SKM-1 (cell line): ENCODE data around the gene POLE3.
A peak's percentile ranks its signal among the peaks of the same experiment; 100 is the strongest.
"Not testable (repeated sequence)": the region's sequence is repeated elsewhere in the genome, so short reads cannot be mapped to it uniquely, and the experiment has no call there.

Experiments used
- DNase-seq: peaks from one replicate; lab custom pipeline; 2025; ENCODE audit not compliant: unreplicated experiment; lab: John Stamatoyannopoulos, UW

POLE3 gene

DNA sequence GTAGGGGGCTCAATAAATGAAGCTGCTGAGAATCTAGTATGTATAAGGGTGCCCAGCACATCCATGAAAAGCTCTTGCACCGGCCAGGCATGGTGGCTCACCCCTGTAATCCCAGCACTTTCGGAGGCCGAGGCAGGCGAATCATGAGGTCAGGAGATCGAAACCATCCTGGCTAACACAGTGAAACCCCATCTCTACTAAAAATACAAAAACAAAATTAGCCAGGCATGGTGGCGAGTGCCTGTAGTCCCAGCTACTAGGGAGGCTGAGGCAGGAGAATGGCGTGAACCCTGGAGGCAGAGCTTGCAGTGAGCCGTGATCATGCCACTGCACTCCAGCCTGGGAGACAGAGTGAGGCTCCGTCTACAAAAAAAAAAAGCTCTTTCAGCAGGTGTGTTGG is 4.1 kb downstream of the POLE3 start:
- not testable (repeated sequence) for DNase-seq

DNA sequence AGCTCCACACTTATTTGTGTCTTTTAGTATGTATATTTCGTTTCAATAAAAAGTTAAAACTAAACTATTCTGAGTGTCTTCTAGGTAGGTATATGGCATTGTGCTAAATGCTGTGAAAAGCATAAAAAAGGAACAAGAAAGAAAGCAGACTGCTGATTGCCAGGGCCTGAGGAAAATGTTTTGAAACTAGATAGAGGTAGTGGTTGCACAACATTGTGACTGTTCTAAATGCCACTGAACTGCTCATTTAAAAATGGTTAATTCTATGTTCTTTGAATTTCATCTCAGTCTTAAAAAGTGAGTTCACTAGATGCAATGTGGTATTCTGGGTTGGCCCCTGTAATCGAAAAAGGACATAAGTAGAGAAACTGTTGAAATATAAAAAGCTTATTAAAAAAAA is 6.8 kb downstream of the POLE3 start:
- peak; percentile 65 for DNase-seq

DNA sequence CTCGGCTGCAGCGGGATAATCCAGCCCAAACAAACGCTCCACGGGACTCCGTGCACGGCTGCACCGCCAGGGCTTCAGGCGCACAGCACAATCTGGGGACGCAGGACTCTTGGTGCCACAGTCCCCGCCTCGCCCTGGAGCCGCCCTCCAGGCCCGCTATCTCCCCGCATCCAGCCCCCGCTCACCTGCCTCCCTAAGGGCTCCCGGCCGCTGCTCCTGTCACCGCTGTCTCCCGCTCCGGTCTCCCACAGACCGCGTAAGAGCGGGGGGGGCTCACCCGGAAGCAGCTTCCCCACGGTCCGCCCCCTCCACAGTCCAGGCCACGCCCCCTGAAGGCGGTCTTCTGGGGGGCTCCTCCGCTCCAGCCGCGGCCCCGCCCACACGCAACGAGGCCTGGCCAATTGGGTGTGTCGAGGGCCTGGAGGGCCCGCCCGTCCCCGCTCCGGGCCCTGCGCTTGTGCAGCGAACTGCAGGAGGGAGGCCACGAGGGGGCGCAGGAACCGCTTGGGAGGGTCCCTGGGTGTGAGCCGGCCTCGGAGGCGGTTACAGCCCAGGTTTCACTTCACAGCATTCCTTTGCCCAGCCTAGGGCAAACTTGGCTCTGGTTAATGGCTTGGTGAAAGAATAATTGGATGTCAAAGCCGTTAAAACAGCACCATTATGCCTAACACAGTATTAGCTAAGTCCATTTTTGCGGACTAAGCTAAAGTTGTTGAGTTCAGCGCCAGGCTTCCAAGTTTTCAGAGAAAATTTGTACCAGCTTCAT is 9.3 kb downstream of the POLE3 start, which contains the start of gene ALAD:
TSS of gene ALAD (minus strand) at position 258 of the 766 bp plus-strand sequence. CDS start 7,725 bp downstream, outside the sequence.
- DNase-seq, result peak; percentile 76

DNA sequence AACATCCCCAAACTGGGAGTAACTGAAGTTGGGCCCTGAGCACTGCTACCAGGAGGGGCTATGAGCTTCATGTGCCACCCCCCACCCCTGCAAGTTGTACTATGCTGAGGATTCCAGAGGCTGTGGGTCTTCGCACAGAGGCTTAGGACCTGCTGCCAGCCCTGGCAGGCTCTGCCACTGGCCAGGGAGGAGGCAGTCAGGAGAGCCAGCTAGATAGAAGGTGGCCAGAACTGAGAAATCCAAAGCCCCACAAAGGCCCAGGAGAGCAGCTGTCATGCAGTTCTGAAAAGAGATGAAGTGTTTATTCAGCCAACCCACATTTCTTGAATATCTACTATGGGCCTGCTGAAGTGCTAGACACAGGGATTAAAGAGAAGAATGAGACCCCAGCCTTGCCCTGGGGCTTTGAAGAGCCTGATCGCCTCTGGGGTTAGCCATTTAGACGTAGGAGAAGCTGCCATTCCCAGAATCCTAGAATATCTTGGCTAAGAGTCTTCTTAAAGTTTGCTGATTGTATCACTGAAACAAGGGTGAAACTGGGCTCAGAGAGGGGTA is 10.8 kb downstream of the POLE3 start:
- no peak for DNase-seq

DNA sequence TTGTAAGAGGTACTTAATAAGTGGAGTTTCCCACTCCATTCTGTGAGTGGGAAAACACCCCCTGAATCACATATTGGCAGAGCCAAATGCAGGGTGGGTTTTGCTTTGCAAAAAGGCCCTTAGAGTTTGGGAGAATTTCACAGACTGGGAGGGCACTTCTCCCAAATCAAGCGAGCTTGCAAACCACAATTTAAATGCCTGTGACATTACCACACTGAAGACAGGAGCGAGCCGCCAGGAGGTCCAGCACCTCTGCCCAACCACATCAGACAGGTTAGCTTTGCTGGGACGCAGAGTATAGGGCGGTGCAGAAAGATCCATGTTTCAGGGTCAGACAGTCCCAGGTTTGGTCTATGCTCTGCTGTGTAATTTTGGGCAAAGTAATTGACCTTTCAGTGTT is 11.7 kb downstream of the POLE3 start:
- no peak for DNase-seq

DNA sequence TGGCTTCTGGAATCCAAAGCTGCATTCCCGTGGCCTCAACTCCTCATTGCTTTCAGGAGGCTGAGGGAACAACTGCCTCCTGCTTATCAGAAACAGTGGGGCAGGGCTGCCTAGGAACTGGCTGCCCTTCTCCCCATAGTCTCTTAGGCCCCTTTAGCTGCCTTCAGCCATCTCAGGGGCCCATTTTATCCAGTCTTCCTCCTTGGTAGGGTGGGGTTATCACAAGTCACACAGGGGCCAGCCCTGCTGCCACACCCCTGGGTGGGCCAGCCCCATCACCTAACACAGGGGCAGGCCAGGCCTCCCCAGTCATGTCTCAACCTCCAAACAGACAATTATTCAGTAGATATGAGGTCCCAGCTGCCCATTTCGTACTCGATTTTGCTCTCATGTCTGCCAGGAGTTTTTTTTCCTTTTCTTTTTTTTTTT is 13.3 kb downstream of the POLE3 start:
- no peak for DNase-seq

DNA sequence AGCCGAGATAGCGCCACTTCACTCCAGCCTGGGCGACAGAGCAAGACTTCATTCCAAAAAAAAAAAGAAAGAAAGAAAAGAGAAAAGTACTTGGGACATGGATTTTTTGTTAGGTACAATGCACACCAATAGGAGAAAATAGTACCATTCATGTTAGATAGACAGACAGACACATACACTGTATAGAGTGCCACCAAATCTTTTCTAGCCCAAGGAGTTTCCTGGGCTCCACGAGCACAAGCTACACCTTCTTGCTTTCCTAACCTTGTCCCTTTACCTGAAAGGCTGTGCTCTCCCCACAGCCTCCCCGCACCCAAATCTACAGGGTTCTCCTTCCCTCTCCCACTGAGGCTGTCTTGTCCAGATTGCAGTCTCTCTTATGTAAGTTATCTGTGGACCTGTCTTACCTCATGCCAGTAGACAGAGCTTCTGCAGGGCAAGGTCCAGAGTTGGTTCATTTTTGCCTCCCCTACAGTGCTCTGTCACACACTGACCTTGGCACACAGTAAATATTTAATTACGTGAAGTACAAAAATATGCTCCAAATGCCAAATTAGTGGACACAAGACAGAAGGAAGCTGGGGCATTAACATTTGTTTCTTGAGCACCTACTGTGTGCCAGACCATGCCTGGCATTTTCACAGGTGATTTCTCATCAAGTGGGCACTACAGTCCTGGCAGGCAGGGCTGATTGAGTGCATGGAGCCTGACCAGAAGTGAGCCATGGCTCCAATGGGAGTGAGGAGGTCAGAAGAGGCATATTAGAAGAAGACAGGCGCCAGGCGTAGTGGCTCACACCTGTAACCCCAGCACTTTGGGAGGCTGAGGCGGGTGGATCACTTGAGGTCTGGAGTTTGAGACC is 15.2 kb downstream of the POLE3 start:
- no peak for DNase-seq

DNA sequence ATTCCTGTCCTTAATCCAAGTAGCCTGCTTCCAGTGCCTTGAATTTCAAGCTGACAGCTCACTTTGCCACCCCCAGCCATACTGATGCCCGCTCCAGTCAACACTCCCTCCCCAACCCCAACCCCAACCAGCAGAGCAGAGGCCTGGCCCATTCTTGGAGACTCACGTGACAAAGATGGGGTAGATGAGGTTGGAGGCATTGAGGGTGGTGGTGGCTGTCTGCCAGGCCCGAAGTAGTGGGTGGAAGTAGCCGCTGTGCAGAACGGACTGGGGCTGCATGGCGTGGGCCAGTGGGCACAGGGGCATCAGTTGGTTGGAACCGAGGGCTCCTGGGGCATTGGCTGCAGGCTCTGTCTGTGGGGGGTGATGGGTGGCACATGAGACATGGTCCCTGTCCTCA is 17.2 kb downstream of the POLE3 start:
- no peak for DNase-seq

DNA sequence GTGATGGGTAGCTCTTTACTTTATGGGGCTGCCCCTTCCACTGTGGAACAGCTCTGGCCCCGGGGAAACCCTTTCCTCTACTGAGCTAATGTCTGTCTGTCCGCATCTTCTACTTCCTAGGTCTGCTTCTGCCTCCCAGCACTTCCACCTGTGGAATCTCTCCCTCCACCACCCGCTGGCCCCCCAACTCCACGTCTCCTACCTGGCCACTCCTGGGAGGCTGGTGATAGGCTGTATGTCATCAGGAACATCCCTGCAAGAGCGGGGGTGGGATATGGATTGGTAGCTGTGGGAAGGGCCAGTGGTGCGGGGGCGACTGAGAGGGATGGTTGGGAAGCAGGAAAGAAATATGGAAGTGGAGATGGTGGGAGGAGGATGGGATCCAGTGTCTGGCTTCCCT is 18.6 kb downstream of the POLE3 start:
- no peak for DNase-seq

DNA sequence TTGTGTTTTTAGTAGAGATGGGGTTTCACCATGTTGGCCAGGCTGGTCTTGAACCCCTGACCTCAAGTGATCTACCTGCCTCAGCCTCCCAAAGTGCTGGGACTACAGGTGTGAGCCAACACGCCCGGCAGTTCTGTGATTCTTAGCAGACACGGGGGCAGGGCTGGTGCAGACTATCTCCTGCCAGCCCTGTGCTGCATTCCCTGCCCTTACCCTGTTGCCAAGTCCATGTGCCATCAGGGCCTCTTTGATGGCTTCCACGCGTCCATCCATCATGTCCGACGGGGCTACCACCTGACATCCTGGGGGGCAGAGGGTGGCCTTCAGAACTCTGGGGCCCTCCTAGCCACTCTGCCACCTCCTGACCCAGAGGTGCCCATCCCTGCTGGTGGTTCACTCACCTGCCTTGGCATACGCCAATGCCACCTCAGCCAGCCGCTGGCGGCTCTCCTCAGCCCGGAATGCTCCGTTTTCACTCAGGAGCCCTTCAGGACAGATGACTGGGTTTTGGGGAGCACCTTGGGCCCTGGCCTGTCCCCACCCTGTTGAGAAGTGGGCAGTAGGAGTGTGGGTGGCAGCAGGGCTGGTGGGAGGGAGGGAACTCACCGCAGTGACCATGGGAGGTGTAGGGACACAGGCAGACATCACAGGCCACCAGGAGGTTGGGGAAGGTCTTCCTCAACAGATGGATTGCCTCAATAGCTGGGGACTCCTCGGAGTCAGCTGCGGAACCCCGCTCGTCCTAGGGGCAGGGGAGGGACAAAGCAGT is 20.1 kb downstream of the POLE3 start:
- DNase-seq, result no peak

DNA sequence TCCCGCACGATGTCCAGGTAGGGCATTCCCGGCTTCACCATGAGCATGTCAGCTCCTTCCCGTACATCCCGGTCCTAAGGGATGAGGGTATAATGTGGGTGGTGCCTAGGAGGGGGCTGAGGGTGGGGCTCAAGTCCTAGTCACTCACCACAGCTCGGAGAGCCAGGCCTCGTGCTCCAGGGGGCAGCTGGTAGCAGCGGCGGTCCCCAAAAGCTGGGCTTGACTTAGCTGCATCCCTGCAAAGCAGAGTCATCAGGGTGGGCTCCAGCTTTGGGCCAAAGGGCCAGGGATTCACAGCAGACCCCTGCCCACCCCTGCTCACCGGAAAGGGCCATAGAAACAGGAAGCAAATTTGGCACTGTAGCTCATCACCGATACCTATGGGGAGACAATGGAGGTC is 21.0 kb downstream of the POLE3 start:
- DNase-seq, result no peak

DNA sequence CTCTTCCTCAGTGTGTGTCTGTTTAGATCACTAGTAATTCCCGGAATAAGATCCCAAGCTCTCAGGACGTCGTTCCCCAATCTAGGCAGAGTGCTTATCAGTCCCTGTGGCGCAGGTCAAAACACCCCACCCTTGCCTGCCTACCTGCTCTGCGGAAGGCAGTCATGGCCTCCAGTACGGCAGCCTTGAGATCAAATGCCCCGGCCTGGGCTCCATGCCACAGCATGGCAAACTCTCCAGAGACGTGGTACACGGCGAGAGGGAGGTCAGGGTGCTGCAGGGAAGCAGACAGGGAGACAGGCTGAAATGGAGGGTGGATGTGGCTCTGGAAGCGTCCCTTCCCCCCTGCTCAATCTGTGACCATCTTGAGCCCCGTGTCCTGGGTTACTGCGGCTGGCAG is 21.6 kb downstream of the POLE3 start:
- no peak for DNase-seq

DNA sequence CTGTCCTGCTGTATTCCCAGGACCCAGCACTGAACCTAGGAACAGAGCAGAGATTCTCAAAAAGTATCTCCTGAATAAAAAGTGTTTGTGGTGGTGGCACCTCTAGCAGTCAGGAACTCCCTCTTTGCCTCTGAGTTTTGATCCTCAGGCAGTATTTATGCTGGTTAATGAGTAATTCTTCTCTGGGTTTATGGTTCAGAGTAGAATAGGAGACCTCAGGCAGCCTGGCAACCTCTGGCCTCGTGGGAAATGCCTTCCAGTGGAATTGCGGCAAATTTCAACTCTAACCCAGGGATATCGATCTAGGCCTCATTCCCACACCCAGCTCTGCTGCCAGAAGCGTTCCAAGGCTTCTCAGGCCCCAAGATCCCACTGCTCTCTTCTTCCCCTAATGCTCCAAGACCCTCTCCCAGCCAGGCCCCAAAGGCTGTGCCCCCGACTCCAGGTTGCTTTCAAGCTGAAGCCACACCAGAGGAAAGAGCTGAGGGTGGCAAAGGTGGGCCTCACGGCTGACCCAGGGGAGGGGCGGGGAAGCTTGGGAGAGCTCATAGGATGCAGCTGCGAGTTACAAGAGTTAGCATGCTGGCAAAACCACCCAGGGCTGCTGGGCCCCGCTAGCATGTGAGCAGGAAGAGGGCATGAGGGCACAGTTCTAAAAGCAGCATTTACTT is 22.8 kb downstream of the POLE3 start:
- no peak for DNase-seq

DNA sequence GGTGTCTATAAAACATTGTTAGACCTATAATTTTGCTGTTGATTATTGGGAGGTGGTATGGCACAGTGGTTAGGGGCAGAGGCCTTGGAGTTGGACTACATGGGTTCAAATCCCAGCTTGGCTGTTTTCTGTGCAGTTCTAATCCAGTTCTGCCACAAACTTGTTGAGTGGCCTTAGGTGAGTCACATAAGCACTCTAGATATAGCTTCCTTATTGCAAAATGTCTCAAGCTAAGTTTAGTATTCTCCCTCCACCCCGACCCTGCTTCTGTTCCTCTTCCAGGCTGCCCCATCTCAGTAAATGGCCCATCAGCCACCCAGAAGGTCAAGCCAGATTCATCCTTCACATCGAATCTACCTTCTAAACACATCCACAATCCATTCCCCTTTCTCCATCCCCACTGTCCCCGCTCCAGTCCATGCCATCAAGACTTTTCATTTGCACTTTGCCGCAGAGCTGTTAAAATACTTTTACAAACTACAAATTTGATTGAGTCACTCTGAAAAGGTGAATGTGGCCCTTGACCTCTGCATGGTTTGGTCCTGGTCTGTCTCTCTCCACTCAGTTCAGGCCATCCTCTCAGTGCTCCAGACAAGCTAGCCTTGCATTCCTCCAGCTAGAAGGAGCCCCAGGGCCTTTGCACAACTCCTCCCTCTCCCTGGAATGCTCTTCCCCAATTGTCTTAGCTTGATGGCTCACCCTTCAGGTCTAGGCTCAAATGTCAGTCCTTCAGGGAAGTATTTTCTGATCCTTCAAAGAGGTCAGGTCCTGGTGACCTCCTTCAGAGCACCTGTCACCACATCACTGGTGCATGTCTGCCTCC is 23.7 kb downstream of the POLE3 start:
- DNase-seq, result no peak

DNA sequence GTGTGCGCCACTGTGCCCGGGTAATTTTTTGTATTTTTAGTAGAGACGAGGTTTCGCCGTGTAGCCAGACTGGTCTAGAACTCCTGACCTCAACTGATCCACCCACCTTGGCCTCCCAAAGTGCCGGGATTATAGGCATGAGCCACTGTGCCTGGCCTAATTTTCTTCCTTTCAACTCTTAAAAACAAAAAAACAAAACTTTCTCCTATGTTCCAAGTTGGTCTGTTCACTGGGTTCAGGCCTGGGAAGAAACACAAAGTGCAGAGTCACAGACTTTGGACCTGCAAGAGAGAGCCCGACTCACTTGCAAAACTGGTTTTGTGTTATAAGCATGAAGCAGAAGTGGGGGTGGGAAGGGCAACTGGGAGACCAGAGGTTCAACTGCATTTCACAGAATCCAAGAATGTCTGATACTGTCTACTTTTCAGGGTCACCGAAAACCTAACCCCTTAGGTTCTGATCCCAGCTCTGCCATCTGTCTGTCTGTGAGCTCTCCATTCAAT is 28.5 kb downstream of the POLE3 start:
- DNase-seq, result no peak

DNA sequence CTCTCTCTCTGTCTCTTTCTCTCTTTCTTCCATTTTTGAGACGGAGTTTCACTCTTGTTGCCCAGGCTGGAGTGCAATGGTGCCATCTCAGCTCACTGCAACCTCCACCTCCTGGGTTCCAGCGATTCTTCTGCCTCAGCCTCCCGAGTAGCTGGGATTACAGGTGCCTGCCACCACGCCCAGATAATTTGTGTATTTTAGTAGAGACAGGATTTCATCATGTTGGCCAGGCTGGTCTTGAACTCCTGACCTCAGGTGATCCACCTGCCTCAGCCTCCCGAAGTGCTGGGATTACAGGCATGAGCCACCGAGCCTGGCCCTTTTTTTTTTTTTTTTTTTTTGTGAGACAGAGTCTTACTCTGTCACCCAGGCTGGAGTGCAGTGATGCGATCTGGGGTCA is 29.0 kb downstream of the POLE3 start:
- DNase-seq, result not testable (repeated sequence)

DNA sequence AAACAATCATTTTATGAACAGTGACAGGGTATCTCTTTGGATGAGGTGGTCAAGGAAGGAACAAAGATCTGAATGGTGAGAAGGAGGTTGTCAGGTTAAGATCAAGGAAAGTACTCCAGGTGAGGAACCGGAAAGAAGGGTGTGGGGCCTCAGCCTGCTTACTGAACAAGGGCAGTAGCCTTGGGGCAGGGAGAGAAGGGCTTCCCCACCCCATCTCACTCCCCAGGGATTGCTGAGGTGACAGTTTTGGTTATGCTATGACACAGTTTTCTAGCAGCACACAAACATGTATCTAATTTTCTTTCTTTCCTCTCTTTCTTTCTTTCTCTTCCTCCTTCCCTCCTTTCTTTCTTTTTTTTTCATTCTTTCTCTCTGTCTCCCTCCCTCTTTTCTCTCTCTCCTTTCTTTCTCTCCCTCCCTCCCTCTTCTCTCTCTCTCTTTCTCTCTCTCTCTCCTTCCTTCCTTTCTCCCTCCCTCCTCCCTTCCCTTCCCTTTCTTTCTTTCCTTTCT is 29.6 kb downstream of the POLE3 start:
- no peak for DNase-seq

DNA sequence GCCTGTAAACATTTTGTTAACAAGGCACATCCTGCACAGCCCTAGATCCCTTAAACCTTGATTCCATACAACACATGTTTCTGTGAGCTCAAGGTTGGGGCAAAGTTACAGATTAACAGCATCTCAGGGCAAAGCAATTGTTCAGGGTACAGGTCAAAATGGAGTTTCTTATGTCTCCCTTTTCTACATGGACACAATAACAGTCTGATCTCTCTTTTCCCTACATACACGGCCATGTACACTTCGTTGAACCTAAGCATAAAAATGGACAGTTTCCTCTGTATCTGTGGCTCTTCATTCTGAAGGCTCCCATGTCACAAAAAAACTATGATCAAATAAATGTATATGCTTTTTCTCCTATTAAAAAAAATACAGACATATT is 30.7 kb downstream of the POLE3 start:
- DNase-seq, result not testable (repeated sequence)

DNA sequence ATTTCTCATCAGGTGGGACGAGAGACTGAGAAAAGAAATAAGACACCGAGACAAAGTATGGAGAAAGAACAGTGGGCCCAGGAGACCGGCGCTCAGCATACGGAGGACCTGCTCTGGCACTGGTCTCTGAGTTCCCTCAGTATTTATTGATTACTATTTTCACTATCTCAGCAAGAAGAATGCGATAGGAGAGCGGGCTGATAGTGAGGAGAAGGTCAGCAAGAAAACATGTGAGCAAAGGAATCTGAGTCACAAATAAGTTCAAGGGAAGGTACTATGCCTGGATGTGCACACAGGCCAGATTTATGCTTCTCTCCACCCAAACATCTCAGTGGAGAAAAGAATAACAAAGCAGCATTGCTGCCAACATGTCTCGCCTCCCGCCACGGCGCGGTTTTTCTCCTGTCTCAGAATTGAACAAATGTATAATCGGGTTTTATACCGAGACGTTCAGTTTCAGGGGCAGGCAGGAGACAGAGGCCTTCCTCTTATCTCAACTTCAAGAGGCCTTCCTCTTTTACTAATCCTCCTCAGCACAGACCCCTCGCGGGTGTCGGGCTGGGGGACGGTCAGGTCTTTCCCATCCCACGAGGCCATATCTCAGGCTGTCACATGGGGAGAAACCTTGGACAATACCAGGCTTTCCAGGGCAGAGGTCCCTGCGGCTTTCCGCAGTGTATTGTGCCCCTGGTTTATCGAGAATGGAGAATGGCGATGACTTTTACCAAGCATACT is 31.2 kb downstream of the POLE3 start:
- DNase-seq, result not testable (repeated sequence)
